ENCODE measurements around the gene TOMM5. TPM values are rescaled to one million over a fixed set of nuclear protein-coding genes. Genes with fewer than 3 reads are reported as not detected.

TOMM5 gene
- polyA plus RNA-seq, 1 experiment = 207 TPM

DNA sequence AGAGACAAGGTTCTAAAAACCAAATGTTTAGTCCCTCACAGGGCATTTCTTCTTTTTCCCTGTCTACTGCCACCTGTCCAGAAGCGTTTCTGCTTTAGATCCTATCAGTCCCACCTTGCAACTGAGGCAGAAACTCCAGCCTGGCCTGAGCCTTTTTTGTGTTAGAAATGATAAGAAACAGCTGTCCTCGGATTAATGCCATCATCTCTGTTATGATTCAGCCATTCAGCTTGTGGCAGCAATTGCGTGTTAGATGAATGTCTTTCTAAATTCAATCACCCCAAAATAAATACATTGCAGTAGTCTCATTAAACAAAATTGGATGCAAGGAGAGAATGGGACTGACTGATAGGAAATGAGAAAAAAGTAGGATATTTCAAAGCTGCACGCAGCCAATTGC, 30.1 kb upstream of the TOMM5 start:
- CTCF ChIA-PET = no interaction called here
- POLR2A ChIA-PET = no interaction called here
- no peak overlapping the region for H3K27ac ChIP-seq (ENCODE audit: low read depth, low read length)

GRCh38 chr9:37621273-37622121, 29.1 kb upstream of the TOMM5 start:
- CTCF ChIA-PET = no interaction called here

More for the DNA sequence above, 30.1 kb upstream of the TOMM5 start:
- TF ChIP-seq, protein P1, sequence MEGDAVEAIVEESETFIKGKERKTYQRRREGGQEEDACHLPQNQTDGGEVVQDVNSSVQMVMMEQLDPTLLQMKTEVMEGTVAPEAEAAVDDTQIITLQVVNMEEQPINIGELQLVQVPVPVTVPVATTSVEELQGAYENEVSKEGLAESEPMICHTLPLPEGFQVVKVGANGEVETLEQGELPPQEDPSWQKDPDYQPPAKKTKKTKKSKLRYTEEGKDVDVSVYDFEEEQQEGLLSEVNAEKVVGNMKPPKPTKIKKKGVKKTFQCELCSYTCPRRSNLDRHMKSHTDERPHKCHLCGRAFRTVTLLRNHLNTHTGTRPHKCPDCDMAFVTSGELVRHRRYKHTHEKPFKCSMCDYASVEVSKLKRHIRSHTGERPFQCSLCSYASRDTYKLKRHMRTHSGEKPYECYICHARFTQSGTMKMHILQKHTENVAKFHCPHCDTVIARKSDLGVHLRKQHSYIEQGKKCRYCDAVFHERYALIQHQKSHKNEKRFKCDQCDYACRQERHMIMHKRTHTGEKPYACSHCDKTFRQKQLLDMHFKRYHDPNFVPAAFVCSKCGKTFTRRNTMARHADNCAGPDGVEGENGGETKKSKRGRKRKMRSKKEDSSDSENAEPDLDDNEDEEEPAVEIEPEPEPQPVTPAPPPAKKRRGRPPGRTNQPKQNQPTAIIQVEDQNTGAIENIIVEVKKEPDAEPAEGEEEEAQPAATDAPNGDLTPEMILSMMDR (IDR thresholded peaks at IDR 0.05; ENCODE audit: low read depth, low read length) = no peak
- H3K27me3 ChIP-seq (ENCODE audit: control insufficient read depth, insufficient read depth, low read length) = peaks cover 25% of the 10 kb centered on the region
- no peak overlapping the region for H3K4me3 ChIP-seq (ENCODE audit: low read depth, low read length)
- no peak for DNase-seq (ENCODE audit: low read depth, low spot score)
- no peaks in the 10 kb centered on the region for H3K9me3 ChIP-seq (ENCODE audit: control insufficient read depth, insufficient read depth, low read length)

GRCh38 chr9:37620396-37620795, 28.0 kb upstream of the TOMM5 start:
- POLR2A ChIA-PET = no interaction called here
- H3K27me3 ChIP-seq (ENCODE audit: control insufficient read depth, insufficient read depth, low read length) = peaks cover 13% of the 10 kb centered on the region
- DNase-seq (ENCODE audit: low read depth, low spot score) = no peak
- no peak overlapping the region for H3K27ac ChIP-seq (ENCODE audit: low read depth, low read length)
- CTCF ChIA-PET = interaction anchor here (0.7 kb wide), 1 partner anchor 26 kb away, joined by 3 read pairs; no protein-coding TSS in a partner anchor
- no peaks in the 10 kb centered on the region for H3K9me3 ChIP-seq (ENCODE audit: control insufficient read depth, insufficient read depth, low read length)
- H3K4me3 ChIP-seq (ENCODE audit: low read depth, low read length) = no peak overlapping the region
- TF ChIP-seq, protein P1 (IDR thresholded peaks at IDR 0.05; ENCODE audit: low read depth, low read length) = no peak

More at GRCh38 chr9:37621273-37622121, 29.1 kb upstream of the TOMM5 start:
- POLR2A ChIA-PET = no interaction called here
- Histone ChIP-seq H3K27ac (ENCODE audit: low read depth, low read length) (no peak overlapping the region), H3K4me3 (ENCODE audit: low read depth, low read length) (no peak overlapping the region), H3K27me3 (ENCODE audit: control insufficient read depth, insufficient read depth, low read length) (peaks cover 17% of the 10 kb centered on the region), H3K9me3 (ENCODE audit: control insufficient read depth, insufficient read depth, low read length) (no peaks in the 10 kb centered on the region)
- DNase-seq (ENCODE audit: low read depth, low spot score) = no peak
- TF ChIP-seq, protein P1 (IDR thresholded peaks at IDR 0.05; ENCODE audit: low read depth, low read length) = no peak

GRCh38 chr9:37619806-37620205, 27.4 kb upstream of the TOMM5 start:
- ChIA-PET CTCF (interaction anchor here (0.7 kb wide), 1 partner anchor 26 kb away, joined by 3 read pairs; no protein-coding TSS in a partner anchor), POLR2A (no interaction called here)
- Histone ChIP-seq H3K27ac (ENCODE audit: low read depth, low read length) (no peak overlapping the region), H3K4me3 (ENCODE audit: low read depth, low read length) (no peak overlapping the region), H3K27me3 (ENCODE audit: control insufficient read depth, insufficient read depth, low read length) (peaks cover 9% of the 10 kb centered on the region), H3K9me3 (ENCODE audit: control insufficient read depth, insufficient read depth, low read length) (no peaks in the 10 kb centered on the region)
- no peak for DNase-seq (ENCODE audit: low read depth, low spot score)
- TF ChIP-seq, protein P1 (IDR thresholded peaks at IDR 0.05; ENCODE audit: low read depth, low read length) = no peak

DNA sequence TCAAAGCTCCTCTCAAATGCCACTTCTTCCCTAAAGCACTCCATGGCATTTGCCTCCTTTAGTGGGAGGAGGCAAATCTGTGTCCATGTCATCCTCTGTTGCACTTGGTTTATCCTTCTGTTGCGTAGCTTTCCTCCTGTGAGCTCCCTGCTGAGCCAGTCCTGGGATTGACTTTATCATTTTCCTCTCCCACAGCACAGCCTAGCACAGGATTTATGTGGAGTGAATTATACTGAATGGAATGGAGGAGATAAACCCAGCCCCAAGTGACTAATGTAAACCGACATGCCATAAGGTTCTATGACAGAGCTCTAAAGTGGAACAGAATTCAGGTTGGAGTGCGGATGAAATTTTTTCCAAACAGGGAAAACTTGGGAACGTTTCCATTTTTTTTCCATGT, 26.4 kb upstream of the TOMM5 start:
- CTCF ChIA-PET = no interaction called here
- H3K4me3 ChIP-seq (ENCODE audit: low read depth, low read length) = no peak overlapping the region
- POLR2A ChIA-PET = no interaction called here

More for the DNA sequence above, 26.4 kb upstream of the TOMM5 start:
- Histone ChIP-seq H3K9me3 (ENCODE audit: control insufficient read depth, insufficient read depth, low read length) (no peaks in the 10 kb centered on the region), H3K27me3 (ENCODE audit: control insufficient read depth, insufficient read depth, low read length) (peaks cover 4% of the 10 kb centered on the region), H3K27ac (ENCODE audit: low read depth, low read length) (no peak overlapping the region)
- TF ChIP-seq, protein P1 (IDR thresholded peaks at IDR 0.05; ENCODE audit: low read depth, low read length) = no peak
- DNase-seq (ENCODE audit: low read depth, low spot score) = peak; percentile 7

Measured in AG04450 (cell line).